KBM-7 (cell line): ENCODE results near the gene OBSCN.

Experiments
- DNase-seq: peaks from one replicate; pipeline ENCODE4 v3.0.0-alpha.2; 2015
- in situ Hi-C: fragments of 300-500 bp; cut with MboI; formaldehyde crosslinking; loops from 2 replicates; pipeline ENCODE4 v1.14.3; 2020; ENCODE audit warnings: low sequenced_read_pairs, low pct_unique_long_range_greater_than_20kb, mixed read lengths

The OBSCN gene

DNA sequence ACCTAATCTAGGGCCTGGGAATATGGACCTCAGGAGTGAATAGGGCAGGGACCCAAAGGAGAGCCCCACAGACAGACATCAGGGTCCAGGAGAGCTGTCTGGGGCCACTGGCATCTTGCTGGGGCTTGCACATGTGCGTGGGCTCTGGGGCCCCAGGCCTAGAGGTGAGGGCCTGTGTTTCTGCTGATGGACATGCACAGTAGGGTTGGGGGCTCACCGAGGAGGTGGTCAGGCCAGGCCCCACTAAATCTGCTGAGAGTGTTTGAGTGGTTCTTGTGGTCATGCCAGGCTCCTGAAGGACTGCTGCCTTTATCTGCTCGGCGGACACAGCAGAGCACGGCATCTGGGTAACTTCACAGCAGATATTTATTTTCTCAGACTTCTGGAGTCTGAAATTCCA is 87.4 kb downstream of the OBSCN start:
- DNase-seq = no peak
- in situ Hi-C loops = no loop called here

- in situ Hi-C loops = no loop called here
- no peak for DNase-seq
Observed at GRCh38 chr1:228295981-228296380, 88.1 kb downstream of the OBSCN start.

DNA sequence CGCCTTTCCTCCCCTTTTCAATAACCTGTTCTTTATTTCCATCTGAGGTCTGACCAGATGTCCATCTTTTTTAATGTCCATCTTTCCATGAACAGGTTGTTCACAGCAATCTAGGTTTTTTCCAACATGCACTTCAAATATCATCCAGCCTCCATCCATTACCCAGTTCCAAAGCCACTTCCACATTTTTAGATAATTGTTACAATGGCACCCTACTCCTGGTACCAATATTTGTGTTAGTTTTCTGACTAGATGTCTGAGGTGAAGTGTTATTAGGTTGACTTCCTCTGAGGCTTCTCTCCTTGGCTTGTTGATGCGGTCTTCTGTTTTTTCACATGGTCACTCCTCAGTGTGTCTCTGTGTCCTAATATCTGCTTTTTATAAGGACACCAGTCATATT is 89.4 kb downstream of the OBSCN start:
- no peak for DNase-seq
- in situ Hi-C loops = no loop called here

DNA sequence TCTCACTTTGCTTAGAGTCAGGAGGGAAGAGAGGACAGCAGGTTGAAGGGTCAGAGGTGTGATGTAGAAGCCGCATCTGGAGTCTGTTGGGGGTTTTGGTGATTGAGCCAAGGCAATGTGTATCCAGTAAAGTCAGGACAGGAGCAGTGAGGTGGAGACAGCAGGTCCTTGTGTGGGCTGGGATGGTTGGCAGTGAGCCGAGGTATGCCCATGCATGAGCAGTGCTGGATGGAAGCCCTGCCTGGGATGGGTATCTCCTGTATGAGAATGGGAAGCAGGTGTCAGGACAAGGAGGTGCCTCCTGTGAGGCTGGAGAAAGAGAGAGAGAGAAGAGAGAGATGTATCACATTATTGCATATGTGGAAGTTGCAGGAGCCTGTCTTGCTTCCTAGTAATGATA is 90.0 kb downstream of the OBSCN start:
- in situ Hi-C loops = no loop called here
- DNase-seq = no peak

- in situ Hi-C loops = no loop called here
- no peak for DNase-seq
Observed at GRCh38 chr1:228298471-228298870, 90.6 kb downstream of the OBSCN start.

- in situ Hi-C loops = no loop called here
- DNase-seq = no peak
Observed at GRCh38 chr1:228299211-228299610, 91.4 kb downstream of the OBSCN start.

DNA sequence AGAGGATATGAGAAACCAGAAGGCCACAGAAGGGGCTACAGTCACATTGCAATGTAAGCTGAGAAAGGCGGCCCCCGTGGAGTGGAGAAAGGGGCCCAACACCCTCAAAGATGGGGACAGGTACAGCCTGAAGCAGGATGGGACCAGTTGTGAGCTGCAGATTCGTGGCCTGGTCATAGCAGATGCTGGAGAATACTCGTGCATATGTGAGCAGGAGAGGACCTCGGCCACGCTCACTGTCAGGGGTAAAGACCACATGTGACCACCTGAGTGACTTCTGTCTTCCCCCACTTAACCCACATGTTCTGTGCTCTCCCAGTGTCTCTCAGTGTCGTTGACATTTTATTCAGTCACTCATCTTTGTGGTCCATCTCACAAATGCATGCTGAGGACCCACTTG is 92.1 kb downstream of the OBSCN start:
- no peak for DNase-seq
- in situ Hi-C loops = no loop called here

GRCh38 chr1:228302086-228302485 is 94.2 kb downstream of the OBSCN start:
- DNase-seq = no peak
- in situ Hi-C loops = no loop called here

DNA sequence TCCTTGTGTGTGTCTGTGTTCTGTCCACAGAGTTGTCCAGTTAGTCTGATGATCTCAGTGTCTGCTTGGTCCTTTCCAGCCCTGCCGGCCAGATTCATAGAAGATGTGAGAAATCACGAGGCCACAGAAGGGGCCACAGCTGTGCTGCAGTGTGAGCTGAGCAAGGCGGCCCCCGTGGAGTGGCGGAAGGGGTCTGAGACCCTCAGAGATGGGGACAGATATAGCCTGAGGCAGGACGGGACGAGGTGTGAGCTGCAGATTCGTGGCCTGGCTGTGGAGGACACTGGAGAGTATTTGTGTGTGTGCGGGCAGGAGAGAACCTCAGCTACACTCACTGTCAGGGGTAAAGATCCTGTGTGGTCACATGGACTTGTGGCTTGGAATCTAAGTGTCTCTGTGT is 95.8 kb downstream of the OBSCN start:
- DNase-seq = no peak
- in situ Hi-C loops = no loop called here

GRCh38 chr1:228304225-228304624 is 96.4 kb downstream of the OBSCN start:
- DNase-seq = no peak

GRCh38 chr1:228304766-228305395 is 97.0 kb downstream of the OBSCN start:
- no peak for DNase-seq
- in situ Hi-C loops = no loop called here

More at GRCh38 chr1:228304225-228304624, 96.4 kb downstream of the OBSCN start:
- in situ Hi-C loops = no loop called here

GRCh38 chr1:228305721-228306152 is 97.9 kb downstream of the OBSCN start:
- in situ Hi-C loops = no loop called here

DNA sequence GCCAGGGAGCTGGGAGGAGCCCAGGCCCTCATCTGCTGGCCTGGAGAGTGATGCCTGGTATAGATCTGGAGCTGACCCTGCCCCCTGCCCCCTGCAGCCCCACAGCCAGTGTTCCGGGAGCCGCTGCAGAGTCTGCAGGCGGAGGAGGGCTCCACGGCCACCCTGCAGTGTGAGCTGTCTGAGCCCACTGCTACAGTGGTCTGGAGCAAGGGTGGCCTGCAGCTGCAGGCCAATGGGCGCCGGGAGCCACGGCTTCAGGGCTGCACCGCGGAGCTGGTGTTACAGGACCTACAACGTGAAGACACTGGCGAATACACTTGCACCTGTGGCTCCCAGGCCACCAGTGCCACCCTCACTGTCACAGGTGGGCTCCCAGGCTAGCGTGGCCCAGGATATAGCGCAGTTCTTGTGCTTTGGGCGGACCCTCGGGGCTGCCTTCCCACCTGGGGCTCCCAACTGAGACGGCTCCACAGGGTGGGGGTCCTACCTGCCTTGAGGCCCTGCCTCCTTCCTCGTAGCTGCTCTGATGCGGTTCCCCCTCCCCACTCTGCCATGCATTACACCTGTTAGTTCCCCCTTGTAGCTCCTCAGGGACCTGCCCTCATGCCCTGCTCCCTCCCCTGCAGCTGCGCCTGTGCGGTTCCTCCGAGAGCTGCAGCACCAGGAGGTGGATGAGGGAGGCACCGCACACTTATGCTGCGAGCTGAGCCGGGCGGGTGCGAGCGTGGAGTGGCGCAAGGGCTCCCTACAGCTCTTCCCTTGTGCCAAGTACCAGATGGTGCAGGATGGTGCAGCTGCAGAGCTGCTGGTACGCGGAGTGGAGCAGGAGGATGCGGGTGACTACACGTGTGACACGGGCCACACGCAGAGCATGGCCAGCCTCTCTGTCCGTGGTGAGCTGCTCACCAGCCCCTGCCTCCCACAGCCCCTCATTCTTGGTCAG is 98.7 kb downstream of the OBSCN start:
- no peak for DNase-seq
- in situ Hi-C loops = no loop called here

More at GRCh38 chr1:228305721-228306152, 97.9 kb downstream of the OBSCN start:
- DNase-seq = no peak

DNA sequence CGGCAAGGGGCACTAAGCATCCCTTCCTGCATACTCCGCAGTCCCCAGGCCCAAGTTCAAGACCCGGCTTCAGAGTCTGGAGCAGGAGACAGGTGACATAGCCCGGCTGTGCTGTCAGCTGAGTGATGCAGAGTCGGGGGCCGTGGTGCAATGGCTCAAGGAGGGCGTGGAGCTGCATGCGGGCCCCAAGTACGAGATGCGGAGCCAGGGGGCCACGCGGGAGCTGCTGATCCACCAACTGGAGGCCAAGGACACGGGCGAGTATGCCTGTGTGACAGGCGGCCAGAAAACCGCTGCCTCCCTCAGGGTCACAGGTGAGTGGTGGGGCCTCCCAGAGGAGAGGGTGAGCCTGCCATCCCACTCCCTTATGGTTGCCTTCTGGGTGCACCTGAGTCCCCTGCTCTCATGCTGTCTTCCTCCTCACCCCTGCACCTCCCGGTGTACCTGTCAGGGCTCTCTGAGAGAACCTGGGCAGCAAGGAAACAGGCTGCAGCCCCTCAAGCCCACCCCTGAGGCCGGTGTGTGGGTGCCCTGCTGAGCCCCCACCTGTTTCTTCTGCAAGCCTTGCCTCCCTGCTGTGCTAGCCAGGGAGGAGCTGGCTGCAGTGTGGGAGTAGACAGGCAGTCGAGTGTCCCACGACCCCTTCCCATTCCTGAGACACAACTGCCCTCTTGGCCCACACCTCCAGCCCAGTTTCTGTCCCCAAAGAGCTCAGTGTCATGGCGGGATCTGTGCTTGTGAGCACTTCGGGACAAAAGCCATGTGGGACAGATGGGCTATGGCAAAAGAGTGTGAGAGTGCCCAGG is 99.6 kb downstream of the OBSCN start:
- DNase-seq = no peak
- in situ Hi-C loops = no loop called here

- no peak for DNase-seq
- in situ Hi-C loops = no loop called here
Observed at GRCh38 chr1:228308085-228308601, 100.3 kb downstream of the OBSCN start.

- in situ Hi-C loops = no loop called here
- no peak for DNase-seq
Observed at GRCh38 chr1:228308628-228309325, 100.9 kb downstream of the OBSCN start.

GRCh38 chr1:228309326-228310067 is 101.7 kb downstream of the OBSCN start:
- DNase-seq = no peak
- in situ Hi-C loops = no loop called here

- in situ Hi-C loops = no loop called here
- DNase-seq = no peak
Observed at GRCh38 chr1:228310162-228310792, 102.4 kb downstream of the OBSCN start.
